Left ventricle myocardium inferior (tissue), 1 donor: ENCODE data around the gene CYP26A1. TPM values are rescaled to one million over a fixed set of nuclear protein-coding genes. Genes with fewer than 3 reads are reported as not detected.

Experiments
- DNase-seq: peaks from one replicate; pipeline ENCODE4 v3.0.0-alpha.2; 2020
- H3K27ac ChIP-seq: fragments of 200-600 bp; replicated peaks from 2 replicates; pipeline ENCODE4 v1.8.0; 2021
- H3K27me3 ChIP-seq: fragments of 200-600 bp; 2 replicates; pipeline ENCODE4 v1.8.0; 2021; ENCODE audit warnings: low read depth
- H3K36me3 ChIP-seq: fragments of 200-600 bp; 2 replicates; pipeline ENCODE4 v1.8.0; 2021
- H3K4me1 ChIP-seq: fragments of 200-600 bp; 2 replicates; pipeline ENCODE4 v1.8.0; 2021
- H3K4me3 ChIP-seq: fragments of 200-600 bp; 2 replicates; pipeline ENCODE4 v1.8.0; 2021; ENCODE audit warnings: mild to moderate bottlenecking, moderate library complexity
- H3K9me3 ChIP-seq: fragments of 200-600 bp; replicated peaks from 2 replicates; pipeline ENCODE4 v1.8.0; 2021
- intact Hi-C: fragments of 100-400 bp; cut with micrococcal nuclease; formaldehyde crosslinking; loops from one replicate; pipeline ENCODE4 v1.11.0; 2022
- total RNA-seq: library from RNA; stranded (reverse); fragmentation: NEBNext Ultra II Directional; extraction: Animal tissue kit (Norgen Biotek cat#: 25700); gene quantifications from one replicate; pipeline ENCODE4 v1.2.1, GENCODE V29; 2021
- TF ChIP-seq, protein P1 (sequence below): fragments of 200-600 bp; IDR thresholded peaks from 2 replicates; pipeline ENCODE4 v1.8.0; 2021; ENCODE audit warnings: antibody characterized with exemption, mild to moderate bottlenecking, borderline replicate concordance
- donor health status: DM: no; HTN: yes; CAD: no; lungs with severe emphysema.

Gene CYP26A1
- total RNA-seq, 1 donor from 2014 or later, result not detected

DNA sequence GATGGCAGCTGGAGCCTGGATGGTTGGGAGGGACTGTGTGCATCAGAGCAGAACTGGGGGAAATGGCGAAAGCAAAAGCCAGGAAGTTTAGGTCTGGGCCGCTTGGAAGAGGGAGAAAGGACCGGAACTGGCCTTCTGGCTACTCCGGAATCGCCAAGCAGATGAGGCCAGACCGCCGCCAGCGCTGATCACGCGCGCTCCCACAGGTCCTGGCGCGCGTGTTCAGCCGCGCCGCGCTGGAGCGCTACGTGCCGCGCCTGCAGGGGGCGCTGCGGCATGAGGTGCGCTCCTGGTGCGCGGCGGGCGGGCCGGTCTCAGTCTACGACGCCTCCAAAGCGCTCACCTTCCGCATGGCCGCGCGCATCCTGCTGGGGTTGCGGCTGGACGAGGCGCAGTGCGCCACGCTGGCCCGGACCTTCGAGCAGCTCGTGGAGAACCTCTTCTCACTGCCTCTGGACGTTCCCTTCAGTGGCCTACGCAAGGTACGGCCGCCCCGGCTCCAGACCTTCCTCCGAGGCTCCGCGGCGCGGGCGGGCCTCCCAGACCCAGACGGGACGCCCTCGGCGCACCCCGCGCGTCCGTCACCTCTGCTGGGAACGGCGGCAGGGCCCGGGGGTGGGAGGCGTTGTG, 11.1 kb upstream of the CYP26A1 start:
- peak overlapping the region; percentile 54 for H3K4me3 ChIP-seq
- H3K9me3 ChIP-seq, result no peaks in the 10 kb centered on the region
- peaks cover 16% of the 10 kb centered on the region for H3K36me3 ChIP-seq
- no peak for DNase-seq
- H3K27me3 ChIP-seq, result peaks cover 98% of the 10 kb centered on the region
- H3K4me1 ChIP-seq, result peaks cover 45% of the 10 kb centered on the region
- TF ChIP-seq, protein P1, sequence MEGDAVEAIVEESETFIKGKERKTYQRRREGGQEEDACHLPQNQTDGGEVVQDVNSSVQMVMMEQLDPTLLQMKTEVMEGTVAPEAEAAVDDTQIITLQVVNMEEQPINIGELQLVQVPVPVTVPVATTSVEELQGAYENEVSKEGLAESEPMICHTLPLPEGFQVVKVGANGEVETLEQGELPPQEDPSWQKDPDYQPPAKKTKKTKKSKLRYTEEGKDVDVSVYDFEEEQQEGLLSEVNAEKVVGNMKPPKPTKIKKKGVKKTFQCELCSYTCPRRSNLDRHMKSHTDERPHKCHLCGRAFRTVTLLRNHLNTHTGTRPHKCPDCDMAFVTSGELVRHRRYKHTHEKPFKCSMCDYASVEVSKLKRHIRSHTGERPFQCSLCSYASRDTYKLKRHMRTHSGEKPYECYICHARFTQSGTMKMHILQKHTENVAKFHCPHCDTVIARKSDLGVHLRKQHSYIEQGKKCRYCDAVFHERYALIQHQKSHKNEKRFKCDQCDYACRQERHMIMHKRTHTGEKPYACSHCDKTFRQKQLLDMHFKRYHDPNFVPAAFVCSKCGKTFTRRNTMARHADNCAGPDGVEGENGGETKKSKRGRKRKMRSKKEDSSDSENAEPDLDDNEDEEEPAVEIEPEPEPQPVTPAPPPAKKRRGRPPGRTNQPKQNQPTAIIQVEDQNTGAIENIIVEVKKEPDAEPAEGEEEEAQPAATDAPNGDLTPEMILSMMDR, result peak; percentile 44
- H3K27ac ChIP-seq, result no peak overlapping the region
- intact Hi-C loops, result no loop called here

DNA sequence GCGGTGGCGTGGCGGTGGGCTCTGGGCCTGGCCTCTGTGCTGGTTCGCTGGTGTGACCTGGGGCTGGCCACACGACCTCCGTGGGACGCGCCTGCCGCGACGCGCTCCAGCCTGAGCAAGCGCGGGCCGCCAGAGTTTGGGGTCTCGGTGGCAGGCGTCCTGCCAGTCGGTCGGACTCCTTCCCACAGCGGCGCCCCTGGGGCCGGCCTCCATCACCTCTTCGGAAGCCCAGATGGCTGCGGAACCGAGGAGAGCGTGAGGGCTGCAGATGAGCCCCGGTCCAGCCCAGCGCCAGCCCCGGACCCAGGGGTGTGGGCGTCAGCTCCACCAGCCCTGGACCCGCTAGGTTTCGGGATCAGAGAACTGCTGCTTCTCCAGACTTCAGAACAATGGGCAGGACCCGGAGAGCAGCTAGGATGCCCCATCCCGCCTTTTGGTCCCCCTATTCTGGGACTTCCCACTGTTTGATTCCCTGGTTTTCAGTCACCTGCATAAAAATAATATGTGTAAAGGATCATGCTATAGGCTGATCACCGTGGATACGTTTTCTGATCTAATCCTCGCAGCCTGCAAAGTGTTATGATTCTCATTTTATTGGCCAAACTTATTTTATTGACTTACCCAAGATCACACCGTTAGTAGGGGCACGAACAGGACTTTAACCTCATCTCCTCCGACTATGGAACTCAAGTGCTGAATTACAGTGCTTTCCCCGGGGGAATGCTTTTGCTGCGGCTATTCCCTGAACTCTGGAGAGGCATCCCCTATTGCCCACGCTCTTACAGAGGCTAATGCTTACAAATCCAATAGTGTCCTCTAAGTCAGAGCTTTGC, 10.3 kb upstream of the CYP26A1 start:
- peaks cover 98% of the 10 kb centered on the region for H3K27me3 ChIP-seq
- peak overlapping the region; percentile 54 for H3K4me3 ChIP-seq
- TF ChIP-seq, protein P1, result no peak
- intact Hi-C loops, result no loop called here
- no peak overlapping the region for H3K27ac ChIP-seq
- no peaks in the 10 kb centered on the region for H3K9me3 ChIP-seq
- peaks cover 49% of the 10 kb centered on the region for H3K4me1 ChIP-seq
- peaks cover 10% of the 10 kb centered on the region for H3K36me3 ChIP-seq
- no peak for DNase-seq

DNA sequence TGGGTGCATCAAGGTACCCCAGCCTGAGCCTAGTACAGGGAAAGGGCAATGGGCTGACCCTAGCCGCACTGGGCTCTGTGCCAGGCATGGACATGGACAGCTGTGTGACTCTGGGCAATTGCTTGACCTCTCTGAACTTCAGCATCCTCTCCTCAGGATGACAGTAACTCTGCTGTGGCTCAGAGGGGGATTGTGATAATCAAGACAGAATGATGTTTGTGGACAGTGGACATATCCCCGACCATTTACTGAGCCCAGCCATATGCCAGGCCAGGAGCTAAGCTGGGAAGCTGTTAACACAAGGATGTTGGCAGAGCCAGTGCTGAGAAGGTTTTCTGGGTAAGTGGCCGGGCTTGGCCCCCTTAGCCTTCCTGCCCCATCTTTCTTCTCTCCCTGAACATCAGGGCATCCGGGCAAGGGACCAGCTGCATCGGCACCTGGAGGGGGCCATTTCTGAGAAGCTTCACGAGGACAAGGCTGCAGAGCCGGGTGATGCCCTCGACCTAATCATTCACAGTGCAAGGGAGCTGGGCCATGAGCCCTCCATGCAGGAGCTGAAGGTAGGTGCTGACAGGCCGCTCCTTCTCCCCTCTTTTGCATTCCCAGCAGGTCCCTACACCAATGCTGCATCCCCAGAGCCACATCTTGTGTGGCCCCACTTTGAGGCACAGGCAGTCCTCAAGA, 9.6 kb upstream of the CYP26A1 start:
- H3K36me3 ChIP-seq, result peaks cover 4% of the 10 kb centered on the region
- H3K4me3 ChIP-seq, result no peak overlapping the region
- peaks cover 100% of the 10 kb centered on the region for H3K27me3 ChIP-seq
- H3K27ac ChIP-seq, result no peak overlapping the region
- DNase-seq, result no peak
- intact Hi-C loops, result no loop called here
- no peaks in the 10 kb centered on the region for H3K9me3 ChIP-seq
- H3K4me1 ChIP-seq, result peaks cover 56% of the 10 kb centered on the region
- TF ChIP-seq, protein P1, result no peak

DNA sequence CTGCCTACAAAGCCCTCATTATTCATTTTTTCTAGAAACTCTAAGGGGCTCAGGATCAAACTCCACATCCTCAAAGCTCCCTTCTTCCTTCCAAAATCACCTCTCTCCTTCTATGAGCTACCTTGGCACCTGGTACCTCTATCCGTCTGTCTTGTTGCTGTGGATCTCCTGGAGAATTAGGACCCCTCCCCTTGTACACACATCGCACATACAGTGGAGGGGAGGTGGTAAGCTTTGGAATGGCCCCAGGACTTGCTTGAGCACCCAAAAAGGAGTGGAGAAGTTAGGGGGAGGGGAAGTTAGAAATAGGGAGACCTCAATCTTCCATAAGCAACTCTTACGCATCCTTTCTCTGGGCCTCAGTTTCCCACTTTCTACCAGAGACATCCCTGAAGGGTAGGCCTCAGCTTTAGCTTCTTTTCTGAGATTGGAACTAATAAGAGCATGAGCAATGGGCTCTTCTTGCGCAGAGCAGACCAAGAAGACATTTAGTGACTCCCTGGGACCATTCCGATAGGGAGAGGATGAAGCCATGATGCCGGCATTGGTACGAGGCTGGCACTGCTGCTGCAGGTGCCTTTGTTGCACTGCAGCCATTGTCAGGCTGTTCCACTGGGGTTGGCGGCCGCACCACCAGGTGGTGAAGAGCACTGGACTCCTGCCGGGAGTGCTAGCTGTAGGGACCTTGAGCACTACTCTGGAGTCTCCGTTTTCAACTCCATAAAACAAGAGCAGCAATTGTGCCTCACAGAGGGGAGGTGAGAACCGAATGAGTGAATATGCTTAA, 8.6 kb upstream of the CYP26A1 start:
- no peak for DNase-seq
- Histone ChIP-seq H3K27me3 (peaks cover 100% of the 10 kb centered on the region), H3K9me3 (no peaks in the 10 kb centered on the region), H3K4me1 (peaks cover 55% of the 10 kb centered on the region), H3K27ac (no peak overlapping the region), H3K36me3 (no peaks in the 10 kb centered on the region), H3K4me3 (peak overlapping the region; percentile 40)
- TF ChIP-seq, protein P1, result no peak
- intact Hi-C loops, result no loop called here
